ENCODE results near the gene ACO2.

DNA sequence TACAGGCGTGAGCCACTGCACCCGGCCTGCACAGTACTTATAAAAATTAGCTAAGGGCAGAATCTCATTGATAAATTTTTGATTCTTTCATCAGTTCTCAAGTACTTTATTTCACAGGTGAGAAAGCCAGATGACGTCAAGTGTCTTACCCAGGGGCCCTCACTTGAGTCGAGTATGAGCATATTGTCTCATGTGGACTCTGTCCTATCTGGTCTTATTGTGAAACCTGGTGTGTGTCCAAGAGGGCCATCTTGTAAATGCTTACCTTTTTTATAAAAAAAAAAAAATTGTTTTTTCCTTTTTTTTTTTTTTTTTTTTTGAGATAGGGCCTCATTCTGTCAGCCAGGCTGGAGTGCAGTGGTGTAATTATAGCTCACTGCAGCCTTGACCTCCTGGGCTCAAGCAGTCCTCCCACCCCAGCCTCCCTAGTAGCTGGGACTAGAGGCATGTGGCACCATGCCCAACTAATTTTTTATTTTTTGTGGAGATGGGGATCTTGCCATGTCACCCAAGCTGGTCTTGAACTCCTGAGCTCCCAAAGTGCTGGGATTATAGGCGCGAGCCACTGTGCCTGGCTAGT, 6.0 kb downstream of the ACO2 start:
- TF ChIP-seq POLR2A (IDR thresholded peaks at IDR 0.05; ENCODE audit: low read depth, low read length): no peak
- no peak for TF ChIP-seq TAF1 (IDR thresholded peaks at IDR 0.05; ENCODE audit: low read depth, low read length)
- TF ChIP-seq POLR2AphosphoS5 (IDR thresholded peaks at IDR 0.05; ENCODE audit: low read depth, low read length): no peak
- no peak for TF ChIP-seq SPI1 (IDR thresholded peaks at IDR 0.05; ENCODE audit: low read depth, low read length)
